OCI-LY3 (cell line): ENCODE results near the gene PHAF1.

ENCODE experiments used
- EZH2phosphoT487 ChIP-seq: fragments of 200-600 bp; shearing (Covaris generic); IDR thresholded peaks from 2 replicates; pipeline ENCODE4 v1.6.1; 2018; ENCODE audit warnings: antibody characterized with exemption, mixed run types, low read depth
- TF ChIP-seq, protein P1 (sequence below): fragments of 200-600, 300-600 bp; sonication (generic); IDR thresholded peaks from 2 replicates; pipeline ENCODE4 v1.5.1; 2014; ENCODE audit warnings: antibody characterized with exemption, low read length, low read depth

DNA sequence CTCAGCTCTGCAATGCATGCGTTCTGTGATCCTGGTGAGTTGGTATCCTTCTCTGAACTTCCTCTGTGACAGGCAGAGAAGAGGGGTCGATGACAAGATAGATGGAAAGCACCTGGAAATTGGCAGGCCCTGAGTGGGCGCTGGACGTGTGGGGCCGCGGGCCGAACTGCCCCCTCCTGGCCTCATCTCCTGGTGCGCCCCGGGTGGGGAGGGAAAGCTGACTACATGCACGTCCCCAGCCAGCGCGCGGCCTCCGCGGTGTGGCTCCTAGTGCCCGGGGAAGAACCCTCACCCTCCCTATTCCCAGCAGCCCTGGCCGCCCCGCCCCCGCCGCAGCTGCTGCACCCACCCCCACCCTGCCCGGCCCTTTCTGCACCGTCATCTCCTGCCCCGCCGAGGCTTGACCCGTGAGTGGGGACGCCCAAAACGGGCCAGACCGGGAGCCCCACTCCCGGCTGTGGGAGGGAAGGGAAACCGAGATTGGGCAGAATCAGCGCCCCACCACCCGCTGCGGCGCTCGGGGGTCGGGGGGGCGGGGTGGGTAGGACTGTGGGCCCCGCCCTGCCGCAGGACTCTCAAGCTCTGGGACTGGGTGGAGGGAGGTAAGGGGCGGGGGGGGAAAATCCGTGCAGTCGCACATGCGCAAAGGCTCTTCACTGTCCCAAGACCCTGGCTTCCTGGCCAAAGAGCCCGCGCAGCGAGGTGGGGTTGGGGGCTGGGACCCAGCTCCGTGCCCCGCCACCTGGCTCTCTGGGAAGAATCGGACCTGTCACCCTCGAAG is 60.6 kb downstream of the PHAF1 start, which contains the start of gene NOL3:
- TF ChIP-seq, protein P1, sequence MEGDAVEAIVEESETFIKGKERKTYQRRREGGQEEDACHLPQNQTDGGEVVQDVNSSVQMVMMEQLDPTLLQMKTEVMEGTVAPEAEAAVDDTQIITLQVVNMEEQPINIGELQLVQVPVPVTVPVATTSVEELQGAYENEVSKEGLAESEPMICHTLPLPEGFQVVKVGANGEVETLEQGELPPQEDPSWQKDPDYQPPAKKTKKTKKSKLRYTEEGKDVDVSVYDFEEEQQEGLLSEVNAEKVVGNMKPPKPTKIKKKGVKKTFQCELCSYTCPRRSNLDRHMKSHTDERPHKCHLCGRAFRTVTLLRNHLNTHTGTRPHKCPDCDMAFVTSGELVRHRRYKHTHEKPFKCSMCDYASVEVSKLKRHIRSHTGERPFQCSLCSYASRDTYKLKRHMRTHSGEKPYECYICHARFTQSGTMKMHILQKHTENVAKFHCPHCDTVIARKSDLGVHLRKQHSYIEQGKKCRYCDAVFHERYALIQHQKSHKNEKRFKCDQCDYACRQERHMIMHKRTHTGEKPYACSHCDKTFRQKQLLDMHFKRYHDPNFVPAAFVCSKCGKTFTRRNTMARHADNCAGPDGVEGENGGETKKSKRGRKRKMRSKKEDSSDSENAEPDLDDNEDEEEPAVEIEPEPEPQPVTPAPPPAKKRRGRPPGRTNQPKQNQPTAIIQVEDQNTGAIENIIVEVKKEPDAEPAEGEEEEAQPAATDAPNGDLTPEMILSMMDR = no peak
- no peak for TF ChIP-seq EZH2phosphoT487
